Activated CD8-positive, alpha-beta T cell treated with anti-CD3 and anti-CD28 coated beads for 36 hours (primary cell): ENCODE data around the gene SETD3. TPM values are rescaled to one million over a fixed set of nuclear protein-coding genes. Genes with fewer than 3 reads are reported as not detected.

Experiments
- ATAC-seq: fragments of 200-7000 bp; cut with Tn5 transposase; one replicate; pipeline ENCODE4 v1.10.0; 2021; ENCODE audit warnings: mild to moderate bottlenecking, moderate library complexity
- CTCF ChIA-PET: fragments of 350-600 bp; sonication (Branson Sonifier 250); formaldehyde crosslinking; loops from one replicate; lab custom pipeline; 2021; ENCODE audit warnings: antibody characterized with exemption; lab: Charles Lee
- POLR2A ChIA-PET: fragments of 350-600 bp; sonication (Branson Sonifier 250); formaldehyde crosslinking; loops from one replicate; lab custom pipeline; 2021; ENCODE audit warnings: antibody characterized with exemption; lab: Charles Lee
- DNase-seq: peaks from one replicate; pipeline ENCODE4 v3.0.0-alpha.2; 2020
- H3K27ac Mint-ChIP-seq: one replicate; pipeline ENCODE4 v1.8.0; 2021; ENCODE audit warnings: mild to moderate bottlenecking, mixed read lengths
- H3K27me3 Mint-ChIP-seq: one replicate; pipeline ENCODE4 v1.8.0; 2021; ENCODE audit warnings: mixed read lengths
- H3K36me3 Mint-ChIP-seq: one replicate; pipeline ENCODE4 v1.8.0; 2021; ENCODE audit warnings: low read depth, mixed read lengths
- H3K4me1 Mint-ChIP-seq: one replicate; pipeline ENCODE4 v1.8.0; 2021; ENCODE audit warnings: low read depth, mixed read lengths
- H3K4me3 Mint-ChIP-seq: one replicate; pipeline ENCODE4 v1.8.0; 2021; ENCODE audit warnings: mild to moderate bottlenecking, moderate library complexity, mixed read lengths
- H3K9me3 Mint-ChIP-seq: one replicate; pipeline ENCODE4 v1.8.0; 2021; ENCODE audit warnings: mixed read lengths
- CTCF ChIP-seq: fragments of 200-600 bp; IDR thresholded peaks from one replicate; pipeline ENCODE4 v1.8.0; 2022; ENCODE audit warnings: antibody characterized with exemption, mild to moderate bottlenecking
- intact Hi-C: fragments of 100-400 bp; cut with micrococcal nuclease; formaldehyde crosslinking; loops from one replicate; pipeline ENCODE4 v1.10.0; 2022
- total RNA-seq, 2 experiments: library from RNA; stranded (reverse); gene quantifications; one replicate each; pipeline ENCODE4 v1.2.3, GENCODE V29; 2021

Gene SETD3
- total RNA-seq, 2 experiments from 2014 or later, result 49.9 to 50.7 TPM

DNA sequence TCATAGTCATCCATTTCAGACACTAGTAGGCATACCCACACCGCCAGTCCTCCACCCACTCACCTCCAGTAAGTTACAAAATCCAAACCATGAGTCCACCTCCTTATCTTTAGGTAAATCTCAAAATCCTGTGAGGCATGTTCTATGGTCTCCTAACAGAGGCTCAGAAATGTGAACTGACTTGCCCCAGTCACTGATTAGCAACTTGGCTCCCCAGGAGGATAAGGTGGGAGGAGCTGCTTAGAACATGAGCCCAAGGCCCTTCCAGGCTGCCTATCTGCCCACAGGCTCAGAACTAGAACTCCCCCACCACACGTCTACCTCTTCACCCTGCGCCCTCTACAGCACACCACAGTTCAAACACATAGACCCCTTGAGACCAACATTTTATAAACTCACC lies 19.9 kb downstream of the SETD3 start:
- no peaks in the 10 kb centered on the region for H3K9me3 Mint-ChIP-seq
- H3K4me3 Mint-ChIP-seq, result no peak overlapping the region
- POLR2A ChIA-PET, result no interaction called here
- ATAC-seq (no peak), DNase-seq (no peak)
- peaks cover 27% of the 10 kb centered on the region for H3K36me3 Mint-ChIP-seq
- TF ChIP-seq CTCF, result no peak
- CTCF ChIA-PET, result interaction anchor here (1.0 to 1.3 kb wide), 2 partner anchors 14 to 45 kb away, joined by 3 to 5 read pairs; no protein-coding TSS in a partner anchor
- no peaks in the 10 kb centered on the region for H3K27me3 Mint-ChIP-seq
- intact Hi-C loops, result no loop called here
- H3K27ac Mint-ChIP-seq, result no peak overlapping the region
- no peaks in the 10 kb centered on the region for H3K4me1 Mint-ChIP-seq

DNA sequence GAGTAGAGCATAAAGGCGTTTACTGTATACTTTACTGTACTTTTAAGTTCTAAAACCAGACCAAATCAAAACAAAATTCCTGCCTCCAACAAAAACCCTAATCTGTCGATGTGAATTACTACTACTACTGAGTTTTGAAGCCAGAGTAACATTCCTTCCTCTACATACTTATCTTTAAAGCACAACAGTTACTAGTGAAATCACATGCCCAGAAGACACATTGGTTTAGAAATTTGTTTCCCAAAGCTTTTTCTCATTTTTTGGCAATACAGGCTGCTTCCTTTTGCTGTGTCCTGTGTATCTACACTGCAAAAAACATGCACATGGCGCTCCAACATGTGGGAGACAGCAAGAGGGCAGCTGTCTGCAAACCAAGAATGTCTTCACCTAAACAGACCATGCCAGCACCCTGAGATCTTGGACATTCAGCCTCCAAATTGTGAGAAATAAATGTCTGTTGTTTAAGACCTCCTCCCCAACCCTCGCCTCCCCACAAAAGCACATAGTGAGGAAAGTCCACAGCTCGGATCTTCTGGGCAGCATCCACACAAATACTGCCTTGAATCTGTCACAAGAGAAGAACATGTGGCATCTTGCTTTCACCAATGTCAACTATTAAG lies 21.1 kb downstream of the SETD3 start:
- POLR2A ChIA-PET, result no interaction called here

DNA sequence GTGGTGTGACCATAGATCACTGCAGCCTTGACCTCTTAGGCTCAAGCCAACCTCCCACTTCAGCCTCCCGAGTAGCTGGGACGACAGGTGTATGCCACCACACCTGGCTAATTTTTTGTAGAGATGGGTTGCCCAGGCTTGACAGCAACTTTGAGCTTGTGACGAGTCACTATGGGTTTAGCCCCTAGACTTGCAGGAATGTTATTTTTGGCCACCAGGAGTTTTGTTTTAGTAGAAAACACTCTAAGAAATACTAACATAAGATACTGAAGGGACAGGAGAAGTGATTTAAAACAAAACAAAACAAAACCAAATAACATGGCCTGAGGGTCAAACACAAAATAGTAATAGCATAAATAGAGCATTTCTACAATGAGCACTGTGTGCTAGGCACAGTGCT lies 26.4 kb downstream of the SETD3 start:
- no peak for TF ChIP-seq CTCF
- DNase-seq (no peak), ATAC-seq (no peak)
- H3K36me3 Mint-ChIP-seq, result peaks cover 27% of the 10 kb centered on the region
- ChIA-PET POLR2A (no interaction called here), CTCF (interaction anchor here (1.0 kb wide), 1 partner anchor 39 kb away, joined by 3 read pairs; no protein-coding TSS in a partner anchor)
- no peaks in the 10 kb centered on the region for H3K4me1 Mint-ChIP-seq
- H3K4me3 Mint-ChIP-seq, result no peak overlapping the region
- no peaks in the 10 kb centered on the region for H3K27me3 Mint-ChIP-seq
- no peaks in the 10 kb centered on the region for H3K9me3 Mint-ChIP-seq
- no peak overlapping the region for H3K27ac Mint-ChIP-seq
- intact Hi-C loops, result no loop called here

More for the DNA sequence above, 21.1 kb downstream of the SETD3 start:
- intact Hi-C loops, result no loop called here
- H3K27ac Mint-ChIP-seq, result no peak overlapping the region
- no peaks in the 10 kb centered on the region for H3K4me1 Mint-ChIP-seq
- ATAC-seq, result no peak
- DNase-seq, result no peak
- H3K36me3 Mint-ChIP-seq, result peaks cover 32% of the 10 kb centered on the region
- H3K4me3 Mint-ChIP-seq, result no peak overlapping the region
- H3K9me3 Mint-ChIP-seq, result no peaks in the 10 kb centered on the region
- H3K27me3 Mint-ChIP-seq, result no peaks in the 10 kb centered on the region
- no peak for TF ChIP-seq CTCF
- CTCF ChIA-PET, result interaction anchor here (1.2 to 2.0 kb wide), 2 partner anchors 44 to 67 kb away, joined by 3 to 4 read pairs; no protein-coding TSS in a partner anchor

- no peak overlapping the region for H3K4me3 Mint-ChIP-seq
- no peak for ATAC-seq
- H3K4me1 Mint-ChIP-seq, result no peaks in the 10 kb centered on the region
- intact Hi-C loops, result no loop called here
- peaks cover 28% of the 10 kb centered on the region for H3K36me3 Mint-ChIP-seq
- TF ChIP-seq CTCF, result no peak
- ChIA-PET POLR2A (no interaction called here), CTCF (no interaction called here)
- no peak for DNase-seq
- no peaks in the 10 kb centered on the region for H3K27me3 Mint-ChIP-seq
- H3K9me3 Mint-ChIP-seq, result no peaks in the 10 kb centered on the region
- H3K27ac Mint-ChIP-seq, result no peak overlapping the region
Measured at GRCh38 chr14:99452968-99453367, 27.7 kb downstream of the SETD3 start.

DNA sequence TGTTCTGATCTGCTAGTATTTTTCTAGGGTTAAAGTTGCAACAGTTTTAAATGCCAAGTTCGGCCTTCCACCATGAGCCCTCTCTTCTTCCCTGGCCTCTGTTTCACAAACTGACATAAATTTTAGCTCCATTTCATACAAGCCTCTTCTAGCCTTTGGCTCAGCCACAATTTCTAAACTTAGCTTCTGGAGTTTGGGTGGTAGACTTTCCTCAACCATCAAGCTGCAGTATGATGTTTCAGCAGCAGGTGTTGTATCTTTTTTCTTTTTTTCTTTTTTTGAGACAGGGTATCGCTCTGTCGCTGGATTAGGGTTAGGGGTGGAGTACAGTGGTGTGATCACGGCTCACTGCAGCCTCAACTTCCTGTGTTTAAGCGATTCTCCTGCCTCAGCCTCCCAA lies 29.4 kb downstream of the SETD3 start:
- Mint-ChIP-seq H3K9me3 (no peaks in the 10 kb centered on the region), H3K4me1 (no peaks in the 10 kb centered on the region), H3K36me3 (peaks cover 27% of the 10 kb centered on the region), H3K27me3 (no peaks in the 10 kb centered on the region), H3K27ac (no peak overlapping the region), H3K4me3 (no peak overlapping the region)
- no peak for TF ChIP-seq CTCF
- ChIA-PET CTCF (interaction anchor here (1.0 kb wide), 1 partner anchor 61 kb away, joined by 3 read pairs; no protein-coding TSS in a partner anchor), POLR2A (no interaction called here)
- ATAC-seq (no peak), DNase-seq (no peak)
- intact Hi-C loops, result no loop called here
